HL-60 (cell line): ENCODE data around the gene PAPPA2.

Experiments used
- DNase-seq, 2 experiments: peaks; one replicate each; pipeline ENCODE4 v3.0.0-alpha.2; 2010 to 2020; ENCODE audit warnings: low read depth in 1 of 2, low spot score in 1 of 2
- H3K27ac ChIP-seq: fragments of 250-450 bp; sonication (Bioruptor Pico); replicated peaks from 2 replicates; pipeline ENCODE4 v1.5.1; 2020; ENCODE audit warnings: mild to moderate bottlenecking, moderate library complexity
- H3K27me3 ChIP-seq: fragments of 250-450 bp; sonication (Bioruptor Pico); 2 replicates; pipeline ENCODE4 v1.5.1; 2021; ENCODE audit warnings: mild to moderate bottlenecking, moderate library complexity; ENCODE audit not compliant: insufficient read depth, poor library complexity, severe bottlenecking
- H3K4me3 ChIP-seq: replicated peaks from 2 replicates; pipeline ENCODE4 v1.5.1; 2011; ENCODE audit warnings: mild to moderate bottlenecking, control low read depth, low read length; ENCODE audit not compliant: insufficient read depth
- GABPA ChIP-seq: IDR thresholded peaks from 2 replicates; pipeline ENCODE4 v1.6.1; 2012; ENCODE audit warnings: low read depth
- POLR2AphosphoS5 ChIP-seq: IDR thresholded peaks from 2 replicates; pipeline ENCODE4 v1.6.1; 2012; ENCODE audit warnings: low read depth
- SPI1 ChIP-seq: IDR thresholded peaks from 2 replicates; pipeline ENCODE4 v1.6.1; 2012; ENCODE audit warnings: low read depth, mild to moderate bottlenecking, borderline replicate concordance
- TF ChIP-seq, protein P1 (sequence below): IDR thresholded peaks from 2 replicates; pipeline ENCODE4 v1.6.1; 2012; ENCODE audit warnings: low read depth; ENCODE audit not compliant: insufficient replicate concordance
- TF ChIP-seq, protein P2 (sequence below): IDR thresholded peaks from one replicate; pipeline ENCODE4 v1.5.1; 2011; ENCODE audit warnings: low read length, control low read depth, inconsistent platforms; ENCODE audit not compliant: insufficient read depth

Gene PAPPA2

DNA sequence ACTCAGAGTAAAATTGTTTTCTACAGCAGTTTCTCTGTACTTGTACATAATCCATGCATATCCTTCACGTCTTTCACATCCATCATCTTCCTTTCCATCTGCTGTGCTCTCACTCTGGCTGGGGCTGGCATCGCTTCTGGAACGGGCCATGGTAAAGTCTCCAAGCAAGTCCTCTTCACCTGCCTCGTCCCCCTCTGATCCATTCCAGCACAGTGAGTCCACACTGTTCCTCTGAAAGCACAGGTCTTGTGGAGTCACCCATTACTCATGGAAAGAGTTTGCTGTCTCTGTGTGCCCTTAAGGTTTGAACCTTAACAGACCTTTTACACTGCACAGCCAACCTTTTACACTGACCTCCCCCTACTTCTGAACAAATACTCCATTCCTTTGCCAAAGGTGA, 387.9 kb downstream of the PAPPA2 start:
- TF ChIP-seq GABPA (no peak), SPI1 (no peak), POLR2AphosphoS5 (no peak)
- TF ChIP-seq, protein P1, sequence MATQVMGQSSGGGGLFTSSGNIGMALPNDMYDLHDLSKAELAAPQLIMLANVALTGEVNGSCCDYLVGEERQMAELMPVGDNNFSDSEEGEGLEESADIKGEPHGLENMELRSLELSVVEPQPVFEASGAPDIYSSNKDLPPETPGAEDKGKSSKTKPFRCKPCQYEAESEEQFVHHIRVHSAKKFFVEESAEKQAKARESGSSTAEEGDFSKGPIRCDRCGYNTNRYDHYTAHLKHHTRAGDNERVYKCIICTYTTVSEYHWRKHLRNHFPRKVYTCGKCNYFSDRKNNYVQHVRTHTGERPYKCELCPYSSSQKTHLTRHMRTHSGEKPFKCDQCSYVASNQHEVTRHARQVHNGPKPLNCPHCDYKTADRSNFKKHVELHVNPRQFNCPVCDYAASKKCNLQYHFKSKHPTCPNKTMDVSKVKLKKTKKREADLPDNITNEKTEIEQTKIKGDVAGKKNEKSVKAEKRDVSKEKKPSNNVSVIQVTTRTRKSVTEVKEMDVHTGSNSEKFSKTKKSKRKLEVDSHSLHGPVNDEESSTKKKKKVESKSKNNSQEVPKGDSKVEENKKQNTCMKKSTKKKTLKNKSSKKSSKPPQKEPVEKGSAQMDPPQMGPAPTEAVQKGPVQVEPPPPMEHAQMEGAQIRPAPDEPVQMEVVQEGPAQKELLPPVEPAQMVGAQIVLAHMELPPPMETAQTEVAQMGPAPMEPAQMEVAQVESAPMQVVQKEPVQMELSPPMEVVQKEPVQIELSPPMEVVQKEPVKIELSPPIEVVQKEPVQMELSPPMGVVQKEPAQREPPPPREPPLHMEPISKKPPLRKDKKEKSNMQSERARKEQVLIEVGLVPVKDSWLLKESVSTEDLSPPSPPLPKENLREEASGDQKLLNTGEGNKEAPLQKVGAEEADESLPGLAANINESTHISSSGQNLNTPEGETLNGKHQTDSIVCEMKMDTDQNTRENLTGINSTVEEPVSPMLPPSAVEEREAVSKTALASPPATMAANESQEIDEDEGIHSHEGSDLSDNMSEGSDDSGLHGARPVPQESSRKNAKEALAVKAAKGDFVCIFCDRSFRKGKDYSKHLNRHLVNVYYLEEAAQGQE, result no peak
- TF ChIP-seq, protein P2, sequence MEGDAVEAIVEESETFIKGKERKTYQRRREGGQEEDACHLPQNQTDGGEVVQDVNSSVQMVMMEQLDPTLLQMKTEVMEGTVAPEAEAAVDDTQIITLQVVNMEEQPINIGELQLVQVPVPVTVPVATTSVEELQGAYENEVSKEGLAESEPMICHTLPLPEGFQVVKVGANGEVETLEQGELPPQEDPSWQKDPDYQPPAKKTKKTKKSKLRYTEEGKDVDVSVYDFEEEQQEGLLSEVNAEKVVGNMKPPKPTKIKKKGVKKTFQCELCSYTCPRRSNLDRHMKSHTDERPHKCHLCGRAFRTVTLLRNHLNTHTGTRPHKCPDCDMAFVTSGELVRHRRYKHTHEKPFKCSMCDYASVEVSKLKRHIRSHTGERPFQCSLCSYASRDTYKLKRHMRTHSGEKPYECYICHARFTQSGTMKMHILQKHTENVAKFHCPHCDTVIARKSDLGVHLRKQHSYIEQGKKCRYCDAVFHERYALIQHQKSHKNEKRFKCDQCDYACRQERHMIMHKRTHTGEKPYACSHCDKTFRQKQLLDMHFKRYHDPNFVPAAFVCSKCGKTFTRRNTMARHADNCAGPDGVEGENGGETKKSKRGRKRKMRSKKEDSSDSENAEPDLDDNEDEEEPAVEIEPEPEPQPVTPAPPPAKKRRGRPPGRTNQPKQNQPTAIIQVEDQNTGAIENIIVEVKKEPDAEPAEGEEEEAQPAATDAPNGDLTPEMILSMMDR, result no peak
- no peak overlapping the region for H3K4me3 ChIP-seq

DNA sequence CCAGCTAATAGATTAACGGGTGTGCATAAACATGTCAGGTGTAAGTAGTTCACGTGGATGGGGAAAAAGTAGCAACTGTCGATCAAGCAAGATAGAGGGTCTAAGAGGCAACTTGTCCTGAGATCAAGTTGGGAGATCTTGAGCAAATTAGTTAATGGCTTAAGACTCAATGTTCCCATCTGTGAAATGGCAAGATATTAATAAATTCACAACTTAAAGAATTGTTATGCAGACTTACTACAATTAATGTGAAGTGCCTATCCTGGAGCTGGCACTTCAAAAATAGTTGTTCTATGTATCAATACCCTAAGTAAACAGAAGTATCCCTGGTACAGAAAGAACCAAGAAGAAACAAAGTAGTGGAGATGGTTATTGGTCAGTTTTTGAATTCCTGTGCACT, 389.1 kb downstream of the PAPPA2 start:
- TF ChIP-seq, protein P1, result no peak
- TF ChIP-seq, protein P2, result no peak
- TF ChIP-seq SPI1 (no peak), GABPA (no peak), POLR2AphosphoS5 (no peak)
- DNase-seq, result no peak
- no peak overlapping the region for H3K4me3 ChIP-seq

More for the DNA sequence above, 387.9 kb downstream of the PAPPA2 start:
- Histone ChIP-seq H3K27me3 (no peaks in the 10 kb centered on the region), H3K27ac (no peak overlapping the region)
- DNase-seq, result no peak

DNA sequence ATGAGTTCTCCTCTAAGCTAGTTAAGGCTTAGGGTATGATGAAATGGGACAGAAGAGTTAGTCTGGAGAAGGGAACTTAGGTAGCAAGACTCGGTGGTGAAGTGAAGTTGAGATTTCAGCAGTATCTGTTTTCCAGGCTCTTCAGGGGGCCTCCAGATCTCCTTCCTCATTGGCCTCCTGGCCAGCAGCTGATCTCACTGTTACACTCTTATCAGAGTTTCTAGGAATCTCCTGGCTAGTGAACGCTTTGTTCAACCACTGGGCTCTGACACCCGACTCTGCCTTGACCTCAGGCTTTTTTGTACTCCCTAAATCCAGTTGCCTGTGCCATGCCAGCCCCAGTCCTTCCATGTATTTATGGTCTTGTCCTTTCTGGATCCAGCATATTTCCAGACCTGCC, 390.5 kb downstream of the PAPPA2 start:
- no peak for DNase-seq
- no peak overlapping the region for H3K4me3 ChIP-seq
- TF ChIP-seq GABPA (no peak), SPI1 (no peak), POLR2AphosphoS5 (no peak)
- TF ChIP-seq, protein P2, result no peak
- TF ChIP-seq, protein P1, result no peak
- peaks cover 3% of the 10 kb centered on the region for H3K27me3 ChIP-seq
- H3K27ac ChIP-seq, result no peak overlapping the region

More for the DNA sequence above, 389.1 kb downstream of the PAPPA2 start:
- Histone ChIP-seq H3K27ac (no peak overlapping the region), H3K27me3 (peaks cover 3% of the 10 kb centered on the region)
